DOHH2 (cell line): Measurements from ENCODE around the gene PTPRT.

Experiments
- H3F3A ChIP-seq: fragments of 200-600 bp; sonication (generic), shearing (Covaris generic); 2 replicates; pipeline ENCODE4 v1.6.0; 2016; ENCODE audit warnings: antibody characterized with exemption, mild to moderate bottlenecking; ENCODE audit not compliant: control insufficient read depth, insufficient read depth
- H3K27ac ChIP-seq: fragments of 200-600 bp; sonication (generic); 2 replicates; pipeline ENCODE4 v1.5.1; 2014; ENCODE audit warnings: low read depth, mild to moderate bottlenecking, low read length, moderate library complexity
- H3K27me3 ChIP-seq: fragments of 200-600 bp; sonication (generic); 2 replicates; pipeline ENCODE4 v1.6.1; 2014; ENCODE audit warnings: mild to moderate bottlenecking, low read length, mixed read lengths; ENCODE audit not compliant: control insufficient read depth
- H3K36me3 ChIP-seq: fragments of 200-600 bp; sonication (generic); 2 replicates; pipeline ENCODE4 v1.6.1; 2014; ENCODE audit warnings: mild to moderate bottlenecking, low read length, moderate library complexity, mixed read lengths; ENCODE audit not compliant: control insufficient read depth
- H3K4me1 ChIP-seq: fragments of 200-600 bp; sonication (generic); 2 replicates; pipeline ENCODE4 v1.6.1; 2014; ENCODE audit warnings: mild to moderate bottlenecking, low read length, mixed read lengths; ENCODE audit not compliant: control insufficient read depth
- H3K4me2 ChIP-seq: fragments of 200-600 bp; sonication (generic); 2 replicates; pipeline ENCODE4 v1.6.0; 2014; ENCODE audit warnings: mild to moderate bottlenecking, low read length, moderate library complexity
- H3K4me3 ChIP-seq: fragments of 200-600 bp; sonication (generic); 2 replicates; pipeline ENCODE4 v1.5.1; 2014; ENCODE audit warnings: mild to moderate bottlenecking, low read length, mixed read lengths
- H3K79me2 ChIP-seq: fragments of 200-600 bp; sonication (generic); 2 replicates; pipeline ENCODE4 v1.6.1; 2014; ENCODE audit warnings: mild to moderate bottlenecking, low read length, mixed read lengths; ENCODE audit not compliant: control insufficient read depth
- H3K9me2 ChIP-seq: fragments of 200-600 bp; sonication (generic); replicated peaks from 2 replicates; pipeline ENCODE4 v1.6.1; 2014; ENCODE audit warnings: mild to moderate bottlenecking, low read length, mixed read lengths; ENCODE audit not compliant: control insufficient read depth
- H3K9me3 ChIP-seq: fragments of 200-600 bp; sonication (generic); 2 replicates; pipeline ENCODE4 v1.6.1; 2014; ENCODE audit warnings: antibody characterized with exemption, low read length, mixed read lengths; ENCODE audit not compliant: control insufficient read depth, insufficient read depth
- H4K20me1 ChIP-seq: fragments of 200-600 bp; sonication (generic); 2 replicates; pipeline ENCODE4 v1.6.0; 2014; ENCODE audit warnings: low read depth, mild to moderate bottlenecking, antibody characterized with exemption, low read length, moderate library complexity; ENCODE audit not compliant: control insufficient read depth, insufficient read depth
- EZH2phosphoT487 ChIP-seq: fragments of 200-600 bp; sonication (generic); IDR thresholded peaks from 2 replicates; pipeline ENCODE4 v1.6.1; 2017; ENCODE audit warnings: borderline replicate concordance, mild to moderate bottlenecking, antibody characterized with exemption, low read length, moderate library complexity, mixed read lengths
- TF ChIP-seq, protein P1 (sequence below): fragments of 200-600 bp; sonication (generic); IDR thresholded peaks from one replicate; pipeline ENCODE4 v1.5.1; 2014; ENCODE audit warnings: antibody characterized with exemption, mild to moderate bottlenecking, low read depth, low read length; ENCODE audit not compliant: poor library complexity, severe bottlenecking

Gene PTPRT

GRCh38 chr20:43055181-43055884 is 134.4 kb downstream of the PTPRT start:
- Histone ChIP-seq H3K9me2 (no peaks in the 10 kb centered on the region), H3K27ac (no peak overlapping the region), H3K4me2 (no peak overlapping the region), H3F3A (no peaks in the 10 kb centered on the region), H3K36me3 (no peaks in the 10 kb centered on the region), H4K20me1 (no peaks in the 10 kb centered on the region), H3K27me3 (no peaks in the 10 kb centered on the region), H3K9me3 (no peaks in the 10 kb centered on the region), H3K4me3 (no peak overlapping the region), H3K4me1 (no peaks in the 10 kb centered on the region), H3K79me2 (no peaks in the 10 kb centered on the region)
- no peak for TF ChIP-seq EZH2phosphoT487

- no peaks in the 10 kb centered on the region for H3K9me3 ChIP-seq
- no peaks in the 10 kb centered on the region for H4K20me1 ChIP-seq
- no peaks in the 10 kb centered on the region for H3K9me2 ChIP-seq
- H3K79me2 ChIP-seq: no peaks in the 10 kb centered on the region
- no peaks in the 10 kb centered on the region for H3F3A ChIP-seq
- H3K4me2 ChIP-seq: no peak overlapping the region
- no peak overlapping the region for H3K4me3 ChIP-seq
- TF ChIP-seq, protein P1, sequence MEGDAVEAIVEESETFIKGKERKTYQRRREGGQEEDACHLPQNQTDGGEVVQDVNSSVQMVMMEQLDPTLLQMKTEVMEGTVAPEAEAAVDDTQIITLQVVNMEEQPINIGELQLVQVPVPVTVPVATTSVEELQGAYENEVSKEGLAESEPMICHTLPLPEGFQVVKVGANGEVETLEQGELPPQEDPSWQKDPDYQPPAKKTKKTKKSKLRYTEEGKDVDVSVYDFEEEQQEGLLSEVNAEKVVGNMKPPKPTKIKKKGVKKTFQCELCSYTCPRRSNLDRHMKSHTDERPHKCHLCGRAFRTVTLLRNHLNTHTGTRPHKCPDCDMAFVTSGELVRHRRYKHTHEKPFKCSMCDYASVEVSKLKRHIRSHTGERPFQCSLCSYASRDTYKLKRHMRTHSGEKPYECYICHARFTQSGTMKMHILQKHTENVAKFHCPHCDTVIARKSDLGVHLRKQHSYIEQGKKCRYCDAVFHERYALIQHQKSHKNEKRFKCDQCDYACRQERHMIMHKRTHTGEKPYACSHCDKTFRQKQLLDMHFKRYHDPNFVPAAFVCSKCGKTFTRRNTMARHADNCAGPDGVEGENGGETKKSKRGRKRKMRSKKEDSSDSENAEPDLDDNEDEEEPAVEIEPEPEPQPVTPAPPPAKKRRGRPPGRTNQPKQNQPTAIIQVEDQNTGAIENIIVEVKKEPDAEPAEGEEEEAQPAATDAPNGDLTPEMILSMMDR: no peak
- no peak for TF ChIP-seq EZH2phosphoT487
- no peaks in the 10 kb centered on the region for H3K27me3 ChIP-seq
- no peaks in the 10 kb centered on the region for H3K4me1 ChIP-seq
- no peak overlapping the region for H3K27ac ChIP-seq
- H3K36me3 ChIP-seq: no peaks in the 10 kb centered on the region
These were observed 137.2 kb downstream of the PTPRT start for GRCh38 chr20:43052532-43052931.

DNA sequence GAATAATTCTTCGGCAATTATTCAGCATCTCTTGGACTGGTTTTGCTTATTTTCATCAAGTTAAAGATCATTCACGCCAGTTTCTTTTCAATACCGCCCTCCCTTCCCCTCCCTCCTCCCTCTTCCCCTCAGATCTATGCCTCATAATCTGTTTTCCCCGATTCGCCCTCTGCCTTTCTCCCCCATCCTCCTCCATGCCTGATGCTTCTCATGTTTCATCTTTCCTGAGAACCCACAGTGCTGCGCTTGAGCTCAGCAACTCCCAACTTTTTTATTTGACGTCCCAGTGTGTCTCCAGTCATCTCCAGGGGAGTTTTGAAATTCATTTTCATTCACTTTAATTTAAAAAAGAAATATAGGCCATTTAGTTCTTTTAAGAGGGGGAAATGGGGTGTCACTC is 142.7 kb downstream of the PTPRT start:
- no peaks in the 10 kb centered on the region for H4K20me1 ChIP-seq
- no peaks in the 10 kb centered on the region for H3F3A ChIP-seq
- H3K36me3 ChIP-seq: no peaks in the 10 kb centered on the region
- H3K9me3 ChIP-seq: no peaks in the 10 kb centered on the region
- H3K27ac ChIP-seq: no peak overlapping the region
- no peaks in the 10 kb centered on the region for H3K9me2 ChIP-seq
- H3K79me2 ChIP-seq: no peaks in the 10 kb centered on the region
- no peak overlapping the region for H3K4me3 ChIP-seq
- no peak overlapping the region for H3K4me2 ChIP-seq
- no peaks in the 10 kb centered on the region for H3K27me3 ChIP-seq
- TF ChIP-seq EZH2phosphoT487: no peak
- TF ChIP-seq, protein P1: no peak
- no peaks in the 10 kb centered on the region for H3K4me1 ChIP-seq

DNA sequence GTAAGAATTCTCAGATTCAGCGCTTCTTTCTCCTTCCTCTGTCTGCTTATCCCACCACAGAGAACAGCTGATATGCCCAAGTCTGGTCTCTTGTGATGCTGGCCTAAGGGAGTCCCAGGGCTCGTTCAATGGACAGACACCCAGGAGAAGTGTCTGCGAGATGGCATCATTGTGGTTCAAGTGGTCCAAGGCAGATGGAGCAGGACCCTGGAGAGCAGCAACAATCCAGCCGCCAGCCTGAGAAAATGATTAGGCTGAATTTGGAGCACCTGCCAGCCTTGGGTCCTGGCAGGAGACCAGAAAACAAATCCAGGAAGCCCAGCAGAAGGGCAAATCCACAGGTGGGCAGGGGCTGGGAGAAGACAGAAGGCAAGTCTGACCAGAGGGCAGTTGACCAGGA is 145.8 kb downstream of the PTPRT start:
- Histone ChIP-seq H3K9me2 (no peaks in the 10 kb centered on the region), H3F3A (no peaks in the 10 kb centered on the region), H4K20me1 (no peaks in the 10 kb centered on the region), H3K79me2 (no peaks in the 10 kb centered on the region), H3K9me3 (no peaks in the 10 kb centered on the region), H3K4me1 (no peaks in the 10 kb centered on the region), H3K27me3 (no peaks in the 10 kb centered on the region), H3K4me3 (no peak overlapping the region), H3K27ac (no peak overlapping the region), H3K4me2 (no peak overlapping the region), H3K36me3 (no peaks in the 10 kb centered on the region)
- TF ChIP-seq, protein P1: no peak
- TF ChIP-seq EZH2phosphoT487: no peak
